ENCODE measurements around the gene FETUB. TPM values are rescaled to one million over a fixed set of nuclear protein-coding genes. Genes with fewer than 3 reads are reported as not detected.
"Not testable (repeated sequence)": the region's sequence is repeated elsewhere in the genome, so short reads cannot be mapped to it uniquely, and the experiment has no call there.

Gene FETUB
- total RNA-seq, 1 experiment from 2014 or later = not detected

DNA sequence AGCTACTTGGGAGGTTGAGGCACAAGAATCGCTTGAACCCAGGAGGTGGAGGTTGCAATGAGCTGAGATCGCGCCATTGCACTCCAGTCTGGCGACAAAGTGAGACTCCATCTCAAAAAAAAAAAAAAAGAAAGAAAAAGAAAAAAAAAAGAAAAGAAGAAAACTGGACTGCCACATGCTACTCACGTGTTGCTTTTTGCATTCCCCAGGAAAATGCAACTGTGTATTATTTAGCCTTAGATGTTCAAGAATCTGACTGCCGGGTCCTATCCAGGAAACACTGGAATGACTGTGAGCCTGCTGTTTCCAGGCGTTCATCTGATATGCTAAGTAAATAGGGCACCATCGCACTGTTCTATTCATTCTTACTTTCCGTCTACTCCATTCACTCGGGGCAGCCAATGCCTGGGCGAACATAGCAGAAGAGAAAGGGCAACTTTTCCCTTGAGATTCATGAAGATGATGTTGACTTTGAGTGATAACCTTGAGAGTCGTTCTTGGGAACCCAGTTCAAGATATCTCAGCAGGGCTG lies 47.0 kb downstream of the FETUB start:
- ChIA-PET CTCF (no interaction called here), POLR2A (no interaction called here)
- no peak overlapping the region for H2AFZ ChIP-seq (ENCODE audit: low read depth, low read length, poor library complexity, severe bottlenecking)

DNA sequence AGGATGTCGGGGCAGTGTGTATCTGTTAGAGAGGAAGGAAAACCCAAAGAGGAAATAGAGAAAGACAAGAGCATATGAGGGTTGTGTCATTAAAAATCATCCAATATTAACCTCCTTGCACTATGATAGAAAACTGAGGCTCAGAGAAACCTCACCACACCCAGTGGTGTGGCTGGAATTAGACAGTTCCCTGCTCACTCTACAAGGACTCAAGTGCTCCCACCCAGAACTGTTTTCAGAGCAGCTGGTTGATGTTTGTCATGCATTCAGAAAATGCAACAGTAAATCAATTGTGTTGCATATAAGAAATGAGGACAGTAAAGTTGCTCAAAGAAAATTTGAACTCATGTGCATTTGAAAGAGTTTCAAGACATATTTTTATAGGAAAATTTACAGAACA lies 50.1 kb downstream of the FETUB start:
- H4K20me1 ChIP-seq (ENCODE audit: insufficient read depth); H3K79me2 ChIP-seq (ENCODE audit: insufficient read depth, low read length); BruUV-seq (replicated peaks); H3K9ac ChIP-seq (ENCODE audit: low read length); POLR2A ChIA-PET; DNase-seq (ENCODE audit: low read depth, low spot score); H3K27me3 ChIP-seq (ENCODE audit: insufficient read depth, low read length); H3K4me3 ChIP-seq (replicated peaks in 1 of 2; ENCODE audit: low read depth in 1 of 2, low read length in 2 of 2); H3K4me1 ChIP-seq (ENCODE audit: control insufficient read depth in 1 of 2, insufficient read depth in 2 of 2, low read length in 2 of 2); CTCF ChIA-PET; ATAC-seq; RAD21 ChIA-PET (ENCODE audit: low non-redundant PET in 1 of 2, low total read pairs in 2 of 2, uncharacterized antibody in 2 of 2, unreplicated experiment in 2 of 2); H2AFZ ChIP-seq (ENCODE audit: low read depth, low read length, poor library complexity, severe bottlenecking); H3K4me2 ChIP-seq (ENCODE audit: low read length); H3K36me3 ChIP-seq (ENCODE audit: control insufficient read depth in 1 of 2, insufficient read depth in 2 of 2, low read length in 2 of 2); intact Hi-C loops (cut with micrococcal nuclease); H3K9me2 ChIP-seq (ENCODE audit: insufficient read depth); H3K9me3 ChIP-seq (ENCODE audit: control insufficient read depth in 1 of 2, insufficient read depth in 1 of 2, low read depth in 1 of 2, low read length in 2 of 2); H3K27ac ChIP-seq (ENCODE audit: low read depth, low read length): not testable (repeated sequence)

More for the DNA sequence above, 47.0 kb downstream of the FETUB start:
- no peaks in the 10 kb centered on the region for H3K4me1 ChIP-seq (ENCODE audit: control insufficient read depth in 1 of 2, insufficient read depth in 2 of 2, low read length in 2 of 2)
- no peak overlapping the region for H3K4me3 ChIP-seq (replicated peaks in 1 of 2; ENCODE audit: low read depth in 1 of 2, low read length in 2 of 2)
- H4K20me1 ChIP-seq (ENCODE audit: insufficient read depth) = no peaks in the 10 kb centered on the region
- no peaks in the 10 kb centered on the region for H3K79me2 ChIP-seq (ENCODE audit: insufficient read depth, low read length)
- ATAC-seq = no peak
- no peak overlapping the region for H3K9ac ChIP-seq (ENCODE audit: low read length)
- H3K9me3 ChIP-seq (ENCODE audit: control insufficient read depth in 1 of 2, insufficient read depth in 1 of 2, low read depth in 1 of 2, low read length in 2 of 2) = no peaks in the 10 kb centered on the region
- RAD21 ChIA-PET (ENCODE audit: low non-redundant PET in 1 of 2, low total read pairs in 2 of 2, uncharacterized antibody in 2 of 2, unreplicated experiment in 2 of 2) = no interaction called here
- no peaks in the 10 kb centered on the region for H3K27me3 ChIP-seq (ENCODE audit: insufficient read depth, low read length)
- no peaks in the 10 kb centered on the region for H3K9me2 ChIP-seq (ENCODE audit: insufficient read depth)
- no peak overlapping the region for H3K4me2 ChIP-seq (ENCODE audit: low read length)
- no peak overlapping the region for H3K27ac ChIP-seq (ENCODE audit: low read depth, low read length)
- TF ChIP-seq ZFX (IDR thresholded peaks at IDR 0.05) (no peak), EZH2phosphoT487 (IDR thresholded peaks at IDR 0.05; ENCODE audit: borderline replicate concordance) (no peak), SP1 (IDR thresholded peaks at IDR 0.05; ENCODE audit: low read depth) (no peak), EZH2 (IDR thresholded peaks at IDR 0.05) (no peak), EGR1 (IDR thresholded peaks at IDR 0.05; ENCODE audit: low read depth) (no peak), FOSL1 (IDR thresholded peaks at IDR 0.05; ENCODE audit: low read depth) (no peak), SIN3A (IDR thresholded peaks at IDR 0.05; ENCODE audit: low read depth) (no peak), JUND (IDR thresholded peaks at IDR 0.05) (no peak), ZNF274 (IDR thresholded peaks at IDR 0.05; ENCODE audit: low read depth, low read length) (no peak), YY1 (IDR thresholded peaks at IDR 0.05; ENCODE audit: extremely low read depth, insufficient replicate concordance, low read depth, low read length) (no peak), POLR2A (IDR thresholded peaks at IDR 0.05; ENCODE audit: borderline replicate concordance, extremely low read depth, insufficient read depth, insufficient read length) (no peak), CBX3 (IDR thresholded peaks at IDR 0.05; ENCODE audit: low read depth) (no peak), SRF (IDR thresholded peaks at IDR 0.05; ENCODE audit: low read depth) (no peak), CEBPB (IDR thresholded peaks at IDR 0.05; ENCODE audit: low read depth) (no peak)
- TF ChIP-seq, protein P1, sequence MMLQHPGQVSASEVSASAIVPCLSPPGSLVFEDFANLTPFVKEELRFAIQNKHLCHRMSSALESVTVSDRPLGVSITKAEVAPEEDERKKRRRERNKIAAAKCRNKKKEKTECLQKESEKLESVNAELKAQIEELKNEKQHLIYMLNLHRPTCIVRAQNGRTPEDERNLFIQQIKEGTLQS (IDR thresholded peaks at IDR 0.05) = no peak
- TF ChIP-seq, protein P2, sequence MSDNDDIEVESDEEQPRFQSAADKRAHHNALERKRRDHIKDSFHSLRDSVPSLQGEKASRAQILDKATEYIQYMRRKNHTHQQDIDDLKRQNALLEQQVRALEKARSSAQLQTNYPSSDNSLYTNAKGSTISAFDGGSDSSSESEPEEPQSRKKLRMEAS (IDR thresholded peaks at IDR 0.05) = no peak
- TF ChIP-seq, protein P3, sequence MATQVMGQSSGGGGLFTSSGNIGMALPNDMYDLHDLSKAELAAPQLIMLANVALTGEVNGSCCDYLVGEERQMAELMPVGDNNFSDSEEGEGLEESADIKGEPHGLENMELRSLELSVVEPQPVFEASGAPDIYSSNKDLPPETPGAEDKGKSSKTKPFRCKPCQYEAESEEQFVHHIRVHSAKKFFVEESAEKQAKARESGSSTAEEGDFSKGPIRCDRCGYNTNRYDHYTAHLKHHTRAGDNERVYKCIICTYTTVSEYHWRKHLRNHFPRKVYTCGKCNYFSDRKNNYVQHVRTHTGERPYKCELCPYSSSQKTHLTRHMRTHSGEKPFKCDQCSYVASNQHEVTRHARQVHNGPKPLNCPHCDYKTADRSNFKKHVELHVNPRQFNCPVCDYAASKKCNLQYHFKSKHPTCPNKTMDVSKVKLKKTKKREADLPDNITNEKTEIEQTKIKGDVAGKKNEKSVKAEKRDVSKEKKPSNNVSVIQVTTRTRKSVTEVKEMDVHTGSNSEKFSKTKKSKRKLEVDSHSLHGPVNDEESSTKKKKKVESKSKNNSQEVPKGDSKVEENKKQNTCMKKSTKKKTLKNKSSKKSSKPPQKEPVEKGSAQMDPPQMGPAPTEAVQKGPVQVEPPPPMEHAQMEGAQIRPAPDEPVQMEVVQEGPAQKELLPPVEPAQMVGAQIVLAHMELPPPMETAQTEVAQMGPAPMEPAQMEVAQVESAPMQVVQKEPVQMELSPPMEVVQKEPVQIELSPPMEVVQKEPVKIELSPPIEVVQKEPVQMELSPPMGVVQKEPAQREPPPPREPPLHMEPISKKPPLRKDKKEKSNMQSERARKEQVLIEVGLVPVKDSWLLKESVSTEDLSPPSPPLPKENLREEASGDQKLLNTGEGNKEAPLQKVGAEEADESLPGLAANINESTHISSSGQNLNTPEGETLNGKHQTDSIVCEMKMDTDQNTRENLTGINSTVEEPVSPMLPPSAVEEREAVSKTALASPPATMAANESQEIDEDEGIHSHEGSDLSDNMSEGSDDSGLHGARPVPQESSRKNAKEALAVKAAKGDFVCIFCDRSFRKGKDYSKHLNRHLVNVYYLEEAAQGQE (IDR thresholded peaks at IDR 0.05; ENCODE audit: low read depth) = no peak
- TF ChIP-seq, protein P4, sequence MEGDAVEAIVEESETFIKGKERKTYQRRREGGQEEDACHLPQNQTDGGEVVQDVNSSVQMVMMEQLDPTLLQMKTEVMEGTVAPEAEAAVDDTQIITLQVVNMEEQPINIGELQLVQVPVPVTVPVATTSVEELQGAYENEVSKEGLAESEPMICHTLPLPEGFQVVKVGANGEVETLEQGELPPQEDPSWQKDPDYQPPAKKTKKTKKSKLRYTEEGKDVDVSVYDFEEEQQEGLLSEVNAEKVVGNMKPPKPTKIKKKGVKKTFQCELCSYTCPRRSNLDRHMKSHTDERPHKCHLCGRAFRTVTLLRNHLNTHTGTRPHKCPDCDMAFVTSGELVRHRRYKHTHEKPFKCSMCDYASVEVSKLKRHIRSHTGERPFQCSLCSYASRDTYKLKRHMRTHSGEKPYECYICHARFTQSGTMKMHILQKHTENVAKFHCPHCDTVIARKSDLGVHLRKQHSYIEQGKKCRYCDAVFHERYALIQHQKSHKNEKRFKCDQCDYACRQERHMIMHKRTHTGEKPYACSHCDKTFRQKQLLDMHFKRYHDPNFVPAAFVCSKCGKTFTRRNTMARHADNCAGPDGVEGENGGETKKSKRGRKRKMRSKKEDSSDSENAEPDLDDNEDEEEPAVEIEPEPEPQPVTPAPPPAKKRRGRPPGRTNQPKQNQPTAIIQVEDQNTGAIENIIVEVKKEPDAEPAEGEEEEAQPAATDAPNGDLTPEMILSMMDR (IDR thresholded peaks at IDR 0.05 in 2 of 3, conservative IDR thresholded peaks at IDR 0.05 in 1 of 3; ENCODE audit: borderline replicate concordance in 1 of 3, insufficient read depth in 1 of 3, low read depth in 2 of 3, low read length in 2 of 3) = no peak
- intact Hi-C loops (cut with micrococcal nuclease) = no loop called here
- no peaks in the 10 kb centered on the region for H3K36me3 ChIP-seq (ENCODE audit: control insufficient read depth in 1 of 2, insufficient read depth in 2 of 2, low read length in 2 of 2)
- DNase-seq (ENCODE audit: low read depth, low spot score) = no peak
- BruUV-seq (replicated peaks) = no TSS peak

All from HCT116 (cell line).